IMR-90 (cell line): ENCODE data around the gene PLLP. TPM values are rescaled to one million over a fixed set of nuclear protein-coding genes. Genes with fewer than 3 reads are reported as not detected.

ENCODE experiments used
- ATAC-seq: fragments of 200-7000 bp; cut with Tn5 transposase; 2 replicates; pipeline ENCODE4 v1.9.1; 2020; ENCODE audit warnings: low read depth, mild to moderate bottlenecking, moderate library complexity
- BruUV-seq: library from RNA; stranded (reverse); fragments of 400-500 nt; replicated peaks from 2 replicates; lab custom pipeline; 2021; lab: Mats Ljungman, UMichigan
- CTCF ChIA-PET: fragments of 300-600 bp; formaldehyde crosslinking; extraction: SDS; loops from one replicate; lab custom pipeline; 2021; ENCODE audit warnings: antibody characterized with exemption; lab: Yijun Ruan, JAX
- POLR2A ChIA-PET: fragments of 300-600 bp; sonication (Branson Sonifier 250); formaldehyde crosslinking; loops from one replicate; lab custom pipeline; 2022; ENCODE audit warnings: antibody characterized with exemption; ENCODE audit not compliant: unreplicated experiment; lab: Charles Lee
- DNase-seq: peaks from one replicate; pipeline ENCODE4 v3.0.0; 2013
- H2AFZ ChIP-seq: replicated peaks from 2 replicates; pipeline ENCODE3; 2013; ENCODE audit warnings: low read length, mild to moderate bottlenecking; ENCODE audit not compliant: poor library complexity
- H2AK5ac ChIP-seq: 2 replicates; pipeline ENCODE4 v1.6.1; 2013; ENCODE audit warnings: low read depth, low read length, inconsistent platforms
- H2AK9ac ChIP-seq: replicated peaks from 2 replicates; pipeline ENCODE3; 2013; ENCODE audit warnings: mild to moderate bottlenecking, low read depth, low read length, moderate library complexity; ENCODE audit not compliant: poor library complexity
- H2BK120ac ChIP-seq: 2 replicates; pipeline ENCODE4 v1.6.1; 2013; ENCODE audit warnings: low read depth, low read length, inconsistent platforms
- H2BK15ac ChIP-seq: 3 replicates; pipeline ENCODE4 v1.6.1; 2013; ENCODE audit warnings: low read depth, low read length, inconsistent platforms
- H2BK20ac ChIP-seq: 2 replicates; pipeline ENCODE4 v1.6.1; 2013; ENCODE audit warnings: low read depth, mild to moderate bottlenecking, inconsistent platforms, low read length, moderate library complexity
- H2BK5ac ChIP-seq: 2 replicates; pipeline ENCODE4 v1.6.1; 2013; ENCODE audit warnings: mild to moderate bottlenecking, low read depth, low read length, inconsistent platforms; ENCODE audit not compliant: poor library complexity, severe bottlenecking
- H3K14ac ChIP-seq: replicated peaks from 2 replicates; pipeline ENCODE4 v1.6.1; 2013; ENCODE audit warnings: low read depth, low read length, inconsistent platforms
- H3K18ac ChIP-seq: 2 replicates; pipeline ENCODE4 v1.6.1; 2013; ENCODE audit warnings: low read depth, low read length, control low read depth
- H3K23ac ChIP-seq: 2 replicates; pipeline ENCODE4 v1.6.1; 2013; ENCODE audit warnings: low read depth, low read length, inconsistent platforms
- H3K27ac ChIP-seq: 2 replicates; pipeline ENCODE4 v1.5.1; 2013; ENCODE audit warnings: mild to moderate bottlenecking, control low read depth, low read length; ENCODE audit not compliant: insufficient read depth
- H3K27me3 ChIP-seq: 2 replicates; pipeline ENCODE4 v1.6.1; 2013; ENCODE audit warnings: low read length; ENCODE audit not compliant: control insufficient read depth, insufficient read depth
- H3K36me3 ChIP-seq: 2 replicates; pipeline ENCODE4 v1.6.1; 2013; ENCODE audit warnings: low read length, mixed read lengths; ENCODE audit not compliant: control insufficient read depth, insufficient read depth
- H3K4ac ChIP-seq: 2 replicates; pipeline ENCODE4 v1.6.1; 2013; ENCODE audit warnings: low read depth, low read length, inconsistent platforms
- H3K4me1 ChIP-seq: 2 replicates; pipeline ENCODE4 v1.6.1; 2013; ENCODE audit warnings: low read length, mixed read lengths; ENCODE audit not compliant: control insufficient read depth, insufficient read depth
- H3K4me2 ChIP-seq: 2 replicates; pipeline ENCODE4 v1.6.1; 2013; ENCODE audit warnings: low read depth, mild to moderate bottlenecking, control low read depth, low read length, moderate library complexity
- H3K4me3 ChIP-seq: 2 replicates; pipeline ENCODE4 v1.5.1; 2013; ENCODE audit warnings: low read depth, mild to moderate bottlenecking, control low read depth, low read length, moderate library complexity; ENCODE audit not compliant: insufficient read depth
- H3K56ac ChIP-seq: 2 replicates; pipeline ENCODE4 v1.6.1; 2013; ENCODE audit warnings: low read length, inconsistent platforms; ENCODE audit not compliant: insufficient read depth; ENCODE audit errors: extremely low read depth
- H3K79me1 ChIP-seq, 2 experiments: 2 replicates each; pipeline ENCODE4 v1.6.1; 2013; ENCODE audit warnings: low read length in 2 of 2, inconsistent platforms in 1 of 2, low read depth in 1 of 2
- H3K9ac ChIP-seq: 2 replicates; pipeline ENCODE4 v1.6.1; 2013; ENCODE audit warnings: low read depth, low read length, control low read depth
- H3K9me1 ChIP-seq: 2 replicates; pipeline ENCODE4 v1.6.1; 2013; ENCODE audit warnings: low read length, inconsistent platforms; ENCODE audit not compliant: insufficient read depth
- H3K9me3 ChIP-seq: 2 replicates; pipeline ENCODE4 v1.6.1; 2013; ENCODE audit warnings: low read length; ENCODE audit not compliant: control insufficient read depth, insufficient read depth
- H4K20me1 ChIP-seq: 2 replicates; pipeline ENCODE4 v1.6.1; 2013; ENCODE audit warnings: low read length, inconsistent platforms; ENCODE audit not compliant: insufficient read depth
- H4K5ac ChIP-seq: 2 replicates; pipeline ENCODE4 v1.6.1; 2013; ENCODE audit warnings: mild to moderate bottlenecking, low read depth, low read length, control low read depth
- H4K8ac ChIP-seq, 2 experiments: 2 replicates each; pipeline ENCODE4 v1.6.1; 2013; ENCODE audit warnings: low read depth in 2 of 2, low read length in 2 of 2, control low read depth in 1 of 2, inconsistent platforms in 1 of 2
- H4K91ac ChIP-seq: 2 replicates; pipeline ENCODE4 v1.6.1; 2013; ENCODE audit warnings: low read depth, low read length, inconsistent platforms; ENCODE audit not compliant: insufficient read depth
- CHD1 ChIP-seq: IDR thresholded peaks from 2 replicates; pipeline ENCODE4 v1.6.1; 2012; ENCODE audit warnings: low read depth, low read length, improper control_type of control experiment
- MAZ ChIP-seq: IDR thresholded peaks from 2 replicates; pipeline ENCODE4 v1.6.1; 2012; ENCODE audit warnings: low read depth, mild to moderate bottlenecking, low read length, improper control_type of control experiment, moderate library complexity, borderline replicate concordance
- WGBS, 2 experiments: methylation state at CpG; one replicate each; pipeline versions ENCODE4 v1.1.5 to v1.1.7; 2013; ENCODE audit warnings: missing lambda C conversion rate in 2 of 2; ENCODE audit not compliant: insufficient read length in 1 of 2; ENCODE audit errors: extremely low coverage in 2 of 2; 5-methylcytosine and 5-hydroxymethylcytosine counted together
- dilution Hi-C: fragments of 300-500 bp; cut with HindIII; formaldehyde crosslinking; loops from one replicate; pipeline ENCODE4 v1.14.3; 2018; ENCODE audit warnings: low sequenced_read_pairs; ENCODE audit not compliant: unreplicated experiment
- in situ Hi-C: fragments of 300-500 bp; cut with MboI; formaldehyde crosslinking; loops from 3 replicates; pipeline ENCODE4 v1.14.3; 2019; ENCODE audit warnings: low sequenced_read_pairs, inconsistent platforms, mixed read lengths
- intact Hi-C: fragments of 100-400 bp; cut with micrococcal nuclease; formaldehyde crosslinking; loops from 2 replicates; pipeline ENCODE4 v1.10.0; 2022
- polyA plus RNA-seq, 3 experiments: library from polyadenylated mRNA; depleted of rRNA; stranded (reverse); fragments of >200 nt; gene quantifications; 2 replicates each; pipeline ENCODE4 v1.2.3, GENCODE V29; 2012; ENCODE audit warnings: low replicate concordance in 1 of 3
- total RNA-seq: library from RNA; depleted of rRNA; stranded (reverse); fragments of >200 nt; gene quantifications from 2 replicates; pipeline ENCODE4 v1.2.3, GENCODE V29; 2012

Gene PLLP
- total and polyA plus RNA-seq, 2 of the 4 experiments (the other 2 are of a cell fraction): 0.05 TPM; not detected in 1

GRCh38 chr16:57273826-57274225 is 10.6 kb downstream of the PLLP start:
- dilution Hi-C loops (no loop called here), in situ Hi-C loops (no loop called here), intact Hi-C loops (no loop called here)
- no peaks in the 10 kb centered on the region for H3K36me3 ChIP-seq
- H2BK20ac ChIP-seq: no peak overlapping the region
- no peak for ATAC-seq
- H4K8ac ChIP-seq: no peak overlapping the region
- no TSS peak for BruUV-seq
- H2BK120ac ChIP-seq: no peak overlapping the region
- no peak overlapping the region for H2BK5ac ChIP-seq
- H3K9me1 ChIP-seq: no peaks in the 10 kb centered on the region
- no peaks in the 10 kb centered on the region; the same call in 1 of the 2 replicates for H4K20me1 ChIP-seq
- no peak overlapping the region for H3K9ac ChIP-seq
- CTCF ChIA-PET: no interaction called here
- no peak overlapping the region for H3K4me2 ChIP-seq
- H2BK15ac ChIP-seq: no peak overlapping the region
- H3K23ac ChIP-seq: no peak overlapping the region
- no peak overlapping the region; the same call in 1 of the 2 replicates for H2AK5ac ChIP-seq
- no peak overlapping the region for H3K27ac ChIP-seq
- no peak overlapping the region for H3K4ac ChIP-seq
- POLR2A ChIA-PET: no interaction called here
- no peak overlapping the region for H2AFZ ChIP-seq
- no peak overlapping the region for H3K4me3 ChIP-seq
- H3K18ac ChIP-seq: no peak overlapping the region
- no peak overlapping the region for H3K56ac ChIP-seq
- H3K14ac ChIP-seq: no peak overlapping the region
- no peak for DNase-seq
- no CpG with 5 or more reads among the region's 5 CpGs for WGBS, 2 experiments
- no peaks in the 10 kb centered on the region for H3K9me3 ChIP-seq
- no peak overlapping the region for H4K91ac ChIP-seq
- H3K4me1 ChIP-seq: no peaks in the 10 kb centered on the region
- H4K5ac ChIP-seq: no peak overlapping the region
- H2AK9ac ChIP-seq: no peak overlapping the region
- TF ChIP-seq MAZ: no peak
- no peak for TF ChIP-seq CHD1
- peaks cover 9% of the 10 kb centered on the region for H3K27me3 ChIP-seq
- no peaks in the 10 kb centered on the region for H3K79me1 ChIP-seq
